Measurements from ENCODE around the gene GCK.

GCK gene

DNA sequence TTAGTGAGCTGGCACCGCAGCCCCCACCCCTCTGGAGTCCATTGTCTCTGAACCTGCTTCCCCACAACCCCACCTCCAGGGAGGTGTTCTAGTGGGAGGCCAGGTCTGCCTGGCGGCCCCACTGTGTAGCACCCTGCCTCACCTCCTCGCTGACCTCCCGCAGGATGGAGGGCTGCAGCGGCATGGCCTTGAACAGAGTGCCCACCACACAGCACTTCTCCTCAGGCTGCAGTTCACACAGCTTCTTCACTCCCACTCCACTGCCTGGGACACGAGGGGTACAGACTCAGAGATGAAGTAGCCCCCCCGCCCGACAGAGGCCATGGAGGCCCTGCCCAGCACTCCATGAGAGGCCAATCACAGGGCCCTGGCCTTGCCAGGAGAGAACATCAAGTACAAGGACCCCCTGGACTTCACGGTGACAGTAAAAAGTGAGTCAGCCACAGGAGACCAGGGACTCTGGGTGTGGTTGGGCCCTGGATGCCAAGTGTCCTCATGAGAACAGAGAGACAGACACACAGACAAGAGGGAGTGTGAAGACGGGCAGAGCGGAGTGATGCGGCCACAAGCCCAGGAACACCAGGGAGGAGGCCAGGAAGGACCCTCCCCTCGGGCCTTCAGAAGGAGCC, 71.3 kb downstream of the GCK start:
- DNase-seq (ENCODE audit: low read depth, low spot score) = no peak

DNA sequence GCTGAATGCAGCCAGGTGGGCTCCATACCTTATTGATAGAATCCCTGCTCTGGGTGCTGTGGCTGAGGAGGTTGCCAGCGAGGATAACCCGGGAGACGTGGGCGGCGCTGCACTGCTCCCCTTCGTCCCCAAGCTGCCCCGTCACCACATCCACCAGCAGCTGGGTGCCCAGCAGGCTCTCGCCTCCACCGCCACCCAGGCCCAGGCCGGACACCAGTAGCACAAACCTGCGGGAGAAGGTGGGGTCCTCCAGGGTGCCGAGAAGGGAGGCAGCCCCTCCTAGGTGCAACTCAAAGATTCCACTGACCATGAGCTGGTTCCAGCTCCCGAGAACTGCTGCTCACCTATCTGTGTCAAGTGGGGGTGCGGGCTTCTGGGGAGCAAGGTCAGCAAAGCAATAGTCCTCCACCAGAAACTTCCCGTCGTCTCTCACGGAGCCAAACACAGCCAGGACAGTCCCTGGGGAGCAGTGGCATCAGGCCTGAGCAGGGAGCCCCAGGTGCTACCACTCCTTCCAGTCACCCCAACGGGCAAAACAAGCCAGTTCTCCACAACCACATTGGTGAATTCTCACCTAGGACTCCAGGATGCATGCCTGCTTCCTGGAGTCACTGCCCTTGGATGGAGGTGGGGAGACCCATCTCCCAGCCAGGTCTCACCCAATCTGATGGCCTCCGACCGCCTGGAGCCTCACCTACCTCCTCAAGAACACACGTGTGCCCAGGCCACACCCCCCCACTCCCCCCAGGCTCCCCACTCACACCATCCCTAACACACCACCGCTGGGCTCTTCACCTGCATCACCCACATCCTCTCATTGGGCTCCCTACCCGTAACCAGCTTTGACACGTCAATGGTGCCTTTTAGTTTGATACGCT, 72.2 kb downstream of the GCK start:
- no peak for DNase-seq (ENCODE audit: low read depth, low spot score)

DNA sequence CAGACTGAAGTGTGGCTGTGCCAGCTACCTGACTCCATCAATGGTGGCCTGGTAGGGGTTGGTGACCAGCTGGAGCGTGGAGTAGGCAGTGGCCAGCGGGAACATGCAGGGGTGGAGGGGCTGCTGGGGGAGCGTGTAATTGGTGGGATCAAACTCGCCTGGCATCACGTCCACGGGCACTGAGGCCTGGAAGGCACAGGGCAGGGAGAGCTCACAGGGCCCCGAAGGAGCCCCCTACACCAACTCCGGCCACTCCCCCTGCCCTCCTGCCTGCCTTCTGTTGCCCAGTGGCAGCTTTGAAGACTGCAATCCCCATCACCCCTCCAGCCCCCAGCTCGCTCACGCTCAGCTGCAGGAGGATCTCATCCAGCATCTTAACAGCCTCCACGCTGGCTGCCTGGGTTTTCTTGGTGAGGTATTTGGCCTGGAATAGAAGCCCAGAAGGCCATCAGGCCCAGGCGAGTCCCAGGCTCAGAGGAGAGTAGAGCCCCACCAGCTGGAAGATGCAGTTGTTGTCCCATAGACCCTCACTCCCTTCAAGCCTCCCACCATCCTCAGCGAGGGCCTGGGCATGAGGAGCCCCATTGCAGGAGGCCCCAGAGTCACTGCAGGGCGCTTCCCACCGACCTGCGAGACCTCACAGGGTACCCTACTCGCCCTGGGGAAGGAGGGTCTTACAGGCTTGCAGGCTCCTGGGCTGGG, 73.0 kb downstream of the GCK start:
- no peak for DNase-seq (ENCODE audit: low read depth, low spot score)

DNA sequence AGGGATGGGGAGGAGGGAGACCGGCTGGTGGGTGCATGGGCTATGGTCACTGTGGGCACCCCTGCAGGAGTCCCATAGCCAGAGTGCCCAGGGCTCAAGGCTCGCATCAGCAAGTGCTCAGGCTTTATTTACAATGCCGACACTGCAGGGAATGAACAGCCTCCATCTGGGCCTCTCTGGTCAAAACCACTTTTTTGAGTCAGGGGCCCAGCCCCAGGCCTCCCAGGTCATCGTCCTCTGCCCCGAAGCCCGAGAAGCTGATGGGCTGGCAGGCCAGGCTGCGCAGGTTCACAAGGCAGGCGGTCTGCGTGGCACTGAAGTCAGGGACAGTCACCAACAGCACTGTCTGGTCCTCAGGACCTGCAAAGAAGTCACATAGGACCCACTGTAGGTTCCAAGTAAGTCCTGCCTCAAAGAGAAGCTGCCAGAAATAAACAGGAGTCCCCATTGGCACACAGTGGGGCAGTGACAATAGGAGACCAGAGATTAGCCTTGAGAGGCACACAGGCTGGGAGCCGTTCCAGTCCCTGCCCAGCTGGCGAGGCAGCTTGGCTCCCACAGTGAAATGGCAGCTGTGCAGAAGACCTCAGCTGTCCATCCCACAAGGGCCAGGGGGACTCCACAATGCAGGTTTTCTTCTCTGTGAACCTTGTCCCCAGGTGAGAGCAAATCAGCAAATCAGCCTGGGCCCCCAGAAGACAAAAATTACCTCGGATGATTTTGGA, 74.5 kb downstream of the GCK start:
- DNase-seq (ENCODE audit: low read depth, low spot score) = no peak

DNA sequence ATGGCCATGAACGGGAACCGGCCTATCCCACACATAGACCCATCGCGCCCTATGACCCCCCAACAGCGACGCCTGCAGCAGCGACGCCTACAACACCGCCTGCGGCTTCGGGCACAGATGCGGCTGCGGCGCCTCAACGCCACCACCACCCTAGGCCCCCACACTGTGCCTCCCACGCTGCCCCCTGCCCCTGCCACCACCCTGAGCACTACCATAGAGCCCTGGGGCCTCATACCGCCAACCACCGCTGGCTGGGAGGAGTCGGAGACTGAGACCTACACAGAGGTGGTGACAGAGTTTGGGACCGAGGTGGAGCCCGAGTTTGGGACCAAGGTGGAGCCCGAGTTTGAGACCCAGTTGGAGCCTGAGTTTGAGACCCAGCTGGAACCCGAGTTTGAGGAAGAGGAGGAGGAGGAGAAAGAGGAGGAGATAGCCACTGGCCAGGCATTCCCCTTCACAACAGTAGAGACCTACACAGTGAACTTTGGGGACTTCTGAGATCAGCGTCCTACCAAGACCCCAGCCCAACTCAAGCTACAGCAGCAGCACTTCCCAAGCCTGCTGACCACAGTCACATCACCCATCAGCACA, 75.4 kb downstream of the GCK start:
- DNase-seq (ENCODE audit: low read depth, low spot score) = no peak

DNA sequence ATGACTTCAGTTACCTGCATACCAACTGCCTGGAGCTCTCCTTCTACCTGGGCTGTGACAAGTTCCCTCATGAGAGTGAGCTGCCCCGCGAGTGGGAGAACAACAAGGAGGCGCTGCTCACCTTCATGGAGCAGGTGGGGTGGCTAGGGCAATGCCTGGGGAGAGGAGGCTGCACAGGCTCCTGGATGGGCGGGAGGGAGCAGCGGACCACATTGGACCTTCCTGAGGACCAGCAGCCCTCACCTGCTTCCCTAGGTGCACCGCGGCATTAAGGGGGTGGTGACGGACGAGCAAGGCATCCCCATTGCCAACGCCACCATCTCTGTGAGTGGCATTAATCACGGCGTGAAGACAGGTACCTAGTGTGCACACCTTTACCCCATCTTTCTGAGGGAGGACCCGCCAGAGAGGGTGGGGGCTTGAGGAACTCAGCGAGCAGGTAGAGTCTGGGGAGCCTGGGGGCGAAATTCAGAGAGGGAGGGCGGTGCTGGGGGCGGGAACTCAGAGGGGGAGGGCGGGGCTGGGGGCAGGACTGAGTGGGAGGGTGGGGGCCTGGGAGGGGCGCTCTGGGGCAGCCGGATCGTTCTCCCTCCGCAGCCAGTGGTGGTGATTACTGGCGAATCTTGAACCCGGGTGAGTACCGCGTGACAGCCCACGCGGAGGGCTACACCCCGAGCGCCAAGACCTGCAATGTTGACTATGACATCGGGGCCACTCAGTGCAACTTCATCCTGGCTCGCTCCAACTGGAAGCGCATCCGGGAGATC, 76.1 kb downstream of the GCK start:
- no peak for DNase-seq (ENCODE audit: low read depth, low spot score)

DNA sequence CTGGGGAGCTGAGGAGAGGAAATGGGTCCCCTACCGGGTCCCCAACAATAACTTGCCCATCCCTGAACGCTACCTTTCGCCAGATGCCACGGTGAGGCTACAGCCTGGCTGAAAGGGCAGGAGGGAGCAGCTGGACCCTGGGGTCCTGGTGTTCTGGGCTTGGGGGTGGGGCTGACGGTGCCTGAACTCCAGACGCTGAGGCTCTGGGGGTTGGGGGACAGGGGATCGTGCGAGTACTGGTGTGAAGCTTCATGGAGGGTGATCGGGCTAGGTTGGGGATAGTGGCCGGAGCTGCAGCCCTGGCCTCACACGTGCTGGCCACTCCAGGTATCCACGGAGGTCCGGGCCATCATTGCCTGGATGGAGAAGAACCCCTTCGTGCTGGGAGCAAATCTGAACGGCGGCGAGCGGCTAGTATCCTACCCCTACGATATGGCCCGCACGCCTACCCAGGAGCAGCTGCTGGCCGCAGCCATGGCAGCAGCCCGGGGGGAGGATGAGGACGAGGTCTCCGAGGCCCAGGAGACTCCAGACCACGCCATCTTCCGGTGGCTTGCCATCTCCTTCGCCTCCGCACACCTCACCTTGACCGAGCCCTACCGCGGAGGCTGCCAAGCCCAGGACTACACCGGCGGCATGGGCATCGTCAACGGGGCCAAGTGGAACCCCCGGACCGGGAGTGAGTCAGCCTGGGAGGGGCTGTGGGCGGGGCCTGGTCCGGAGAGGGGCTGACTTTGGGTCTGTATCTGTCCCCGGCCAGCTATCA, 76.8 kb downstream of the GCK start:
- no peak for DNase-seq (ENCODE audit: low read depth, low spot score)

DNA sequence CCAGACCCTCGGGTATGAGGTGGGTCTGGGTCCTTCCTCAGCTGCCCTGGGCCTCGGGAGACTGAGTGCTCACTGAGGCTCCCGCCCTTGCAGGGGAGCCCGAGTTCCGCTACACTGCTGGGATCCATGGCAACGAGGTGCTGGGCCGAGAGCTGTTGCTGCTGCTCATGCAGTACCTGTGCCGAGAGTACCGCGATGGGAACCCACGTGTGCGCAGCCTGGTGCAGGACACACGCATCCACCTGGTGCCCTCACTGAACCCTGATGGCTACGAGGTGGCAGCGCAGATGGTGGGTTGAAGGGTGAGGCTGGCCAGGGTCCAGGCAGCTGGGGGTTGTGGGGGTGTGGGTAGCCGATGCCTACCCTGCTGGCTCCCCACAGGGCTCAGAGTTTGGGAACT, 77.5 kb downstream of the GCK start:
- no peak for DNase-seq (ENCODE audit: low read depth, low spot score)

DNA sequence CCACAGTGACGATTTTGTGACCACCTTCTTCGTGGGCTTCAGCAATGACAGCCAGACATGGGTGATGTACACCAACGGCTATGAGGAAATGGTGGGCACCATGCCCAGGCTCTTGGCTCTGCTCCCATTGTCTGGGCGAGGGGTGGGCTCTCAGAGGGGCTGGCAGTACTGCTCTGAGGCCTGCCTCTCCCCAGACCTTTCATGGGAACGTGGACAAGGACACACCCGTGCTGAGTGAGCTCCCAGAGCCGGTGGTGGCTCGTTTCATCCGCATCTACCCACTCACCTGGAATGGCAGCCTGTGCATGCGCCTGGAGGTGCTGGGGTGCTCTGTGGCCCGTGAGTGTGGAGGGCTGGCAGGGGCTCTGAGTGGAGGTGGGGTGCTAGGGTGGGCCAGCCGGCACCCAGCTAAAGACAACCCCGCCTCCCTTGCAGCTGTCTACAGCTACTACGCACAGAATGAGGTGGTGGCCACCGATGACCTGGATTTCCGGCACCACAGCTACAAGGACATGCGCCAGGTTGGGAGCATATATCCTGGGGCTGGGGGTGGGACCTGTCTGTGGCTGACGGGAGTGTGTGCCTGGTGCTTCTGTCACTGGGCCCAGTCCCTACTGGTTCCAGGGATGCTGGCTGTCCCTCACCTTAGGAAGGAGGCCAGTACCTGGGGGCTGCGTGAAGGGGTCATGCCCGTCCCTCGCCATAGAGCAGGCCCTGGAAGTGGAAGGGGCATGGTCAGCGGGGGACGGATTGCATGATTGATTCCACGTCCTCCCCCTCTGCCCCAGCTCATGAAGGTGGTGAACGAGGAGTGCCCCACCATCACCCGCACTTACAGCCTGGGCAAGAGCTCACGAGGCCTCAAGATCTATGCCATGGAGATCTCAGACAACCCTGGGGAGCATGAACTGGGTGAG, 78.3 kb downstream of the GCK start:
- no peak for DNase-seq (ENCODE audit: low read depth, low spot score)

DNA sequence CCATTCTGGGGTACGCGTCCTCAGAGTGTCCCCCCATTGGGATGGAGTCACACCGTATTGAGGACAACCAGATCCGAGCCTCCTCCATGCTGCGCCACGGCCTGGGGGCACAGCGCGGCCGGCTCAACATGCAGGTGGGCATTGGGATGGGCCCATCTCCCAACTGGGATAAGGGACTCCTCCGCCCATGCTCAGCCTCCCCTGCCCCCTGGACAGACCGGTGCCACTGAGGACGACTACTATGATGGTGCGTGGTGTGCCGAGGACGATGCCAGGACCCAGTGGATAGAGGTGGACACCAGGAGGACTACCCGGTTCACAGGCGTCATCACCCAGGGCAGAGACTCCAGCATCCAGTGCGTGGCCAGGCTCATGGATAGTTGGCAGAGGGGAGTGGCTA, 79.2 kb downstream of the GCK start:
- no peak for DNase-seq (ENCODE audit: low read depth, low spot score)

DNA sequence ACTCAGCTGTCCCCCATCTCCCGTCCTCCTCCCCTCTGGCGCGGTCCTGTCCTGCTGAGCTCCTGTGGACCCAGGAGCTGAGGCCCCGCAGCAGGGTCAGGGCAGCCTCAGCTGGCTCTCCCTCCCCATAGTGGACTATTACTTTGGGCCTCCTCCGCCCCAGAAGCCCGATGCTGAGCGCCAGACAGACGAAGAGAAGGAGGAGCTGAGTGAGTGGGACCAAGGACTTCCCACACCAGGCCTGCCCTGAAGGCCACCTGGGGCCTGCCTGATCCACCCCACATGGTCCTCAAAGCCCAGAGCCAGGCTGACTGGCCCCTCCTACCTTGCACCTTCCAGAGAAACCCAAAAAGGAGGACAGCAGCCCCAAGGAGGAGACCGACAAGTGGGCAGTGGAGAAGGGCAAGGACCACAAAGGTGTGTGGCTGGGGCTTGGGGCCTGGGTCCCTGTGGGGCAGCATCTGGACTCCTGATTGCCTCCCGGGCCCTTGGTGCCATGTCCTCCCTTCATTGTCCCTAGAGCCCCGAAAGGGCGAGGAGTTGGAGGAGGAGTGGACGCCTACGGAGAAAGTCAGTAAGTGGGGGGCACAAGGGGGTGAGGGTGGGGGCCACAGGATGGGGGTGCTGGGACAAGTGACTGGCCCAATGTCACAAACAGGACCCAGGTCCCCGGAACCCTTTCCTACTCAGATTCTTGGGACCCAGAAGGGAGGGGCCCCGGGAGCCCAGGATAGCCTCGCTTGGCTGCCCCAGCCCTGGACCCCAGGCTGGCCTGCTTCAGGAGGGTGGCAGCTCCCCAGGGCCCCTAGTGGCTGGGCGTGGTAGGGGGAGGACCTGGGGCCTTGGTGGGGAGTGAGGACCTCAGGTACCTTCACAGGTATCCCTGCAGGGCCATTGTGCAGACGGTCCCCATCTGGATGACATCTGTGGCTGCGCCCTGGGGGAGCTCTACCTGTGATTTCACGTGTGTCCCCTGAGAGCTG, 80.2 kb downstream of the GCK start:
- no peak for DNase-seq (ENCODE audit: low read depth, low spot score)

DNA sequence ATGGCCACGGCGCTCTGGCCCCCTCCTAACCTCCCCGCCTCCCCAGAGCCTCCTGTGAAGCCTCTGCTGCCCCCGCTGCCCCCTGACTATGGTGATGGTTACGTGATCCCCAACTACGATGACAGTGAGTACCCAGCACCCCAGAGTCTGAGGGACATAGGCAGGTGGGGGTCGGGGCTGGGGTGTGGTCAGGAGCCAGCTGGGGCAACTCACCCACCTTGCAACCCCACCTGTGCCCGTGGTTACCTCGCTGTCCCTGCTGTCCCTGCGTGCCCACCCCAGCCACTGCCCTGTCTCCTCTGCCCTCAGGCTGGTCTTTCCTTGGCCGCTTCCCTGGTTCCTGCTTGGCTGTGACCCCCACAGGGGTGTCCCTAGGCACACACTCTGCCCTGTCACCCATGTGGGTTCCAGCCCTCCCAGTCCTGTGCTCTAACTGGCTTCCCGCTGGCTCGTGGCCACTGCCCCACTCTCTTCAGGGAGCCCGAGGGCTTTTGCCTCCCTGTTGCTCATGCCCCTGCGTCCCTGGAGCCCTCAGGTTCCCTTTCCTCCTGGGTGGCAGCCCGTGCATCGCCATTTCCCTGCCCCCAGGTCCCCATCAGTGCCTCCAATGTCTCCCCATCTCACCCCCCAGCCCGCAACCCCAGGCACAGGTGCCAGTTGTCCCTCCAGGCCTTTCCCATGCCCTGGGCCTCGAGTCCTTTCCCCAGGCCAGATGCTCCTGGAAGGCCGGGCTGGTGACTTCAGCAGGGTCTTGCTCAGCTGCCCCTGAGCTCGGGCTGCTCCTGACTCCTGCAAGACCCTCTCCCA, 81.1 kb downstream of the GCK start:
- no peak for DNase-seq (ENCODE audit: low read depth, low spot score)

DNA sequence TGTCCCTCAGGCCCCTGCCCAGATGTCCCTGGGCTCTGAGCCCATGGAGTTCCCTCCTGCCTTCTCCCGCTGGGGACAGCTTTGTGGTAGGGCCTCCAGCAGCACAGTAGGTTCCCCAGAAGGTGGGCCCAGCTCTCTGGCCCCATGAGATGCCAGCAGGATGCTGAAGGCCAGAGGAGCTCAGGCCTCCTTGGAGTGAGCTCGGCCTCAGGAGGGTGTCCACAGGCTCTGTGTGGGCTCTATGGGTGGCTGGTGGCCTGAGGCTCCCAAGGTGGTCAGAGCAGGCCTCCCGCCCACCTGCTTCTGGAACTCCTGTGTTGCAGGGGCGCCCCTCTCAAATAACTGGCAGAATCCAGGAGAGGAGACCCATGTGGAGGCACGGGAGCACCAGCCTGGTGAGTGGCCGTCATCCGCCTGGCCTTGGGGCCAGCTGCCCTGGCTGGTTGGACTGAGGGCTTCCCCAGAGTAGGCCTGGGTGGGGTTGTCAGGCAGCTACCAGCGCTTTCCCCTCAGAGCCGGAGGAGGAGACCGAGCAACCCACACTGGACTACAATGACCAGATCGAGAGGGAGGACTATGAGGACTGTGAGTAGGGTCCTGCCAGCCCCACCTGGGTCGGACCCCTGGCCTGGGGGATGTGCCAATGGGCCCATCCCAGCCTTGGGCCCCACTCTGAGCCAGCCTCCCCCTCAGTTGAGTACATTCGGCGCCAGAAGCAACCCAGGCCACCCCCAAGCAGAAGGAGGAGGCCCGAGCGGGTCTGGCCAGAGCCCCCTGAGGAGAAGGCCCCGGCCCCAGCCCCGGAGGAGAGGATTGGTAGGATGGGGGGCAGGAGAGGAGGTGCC, 81.9 kb downstream of the GCK start:
- no peak for DNase-seq (ENCODE audit: low read depth, low spot score)

DNA sequence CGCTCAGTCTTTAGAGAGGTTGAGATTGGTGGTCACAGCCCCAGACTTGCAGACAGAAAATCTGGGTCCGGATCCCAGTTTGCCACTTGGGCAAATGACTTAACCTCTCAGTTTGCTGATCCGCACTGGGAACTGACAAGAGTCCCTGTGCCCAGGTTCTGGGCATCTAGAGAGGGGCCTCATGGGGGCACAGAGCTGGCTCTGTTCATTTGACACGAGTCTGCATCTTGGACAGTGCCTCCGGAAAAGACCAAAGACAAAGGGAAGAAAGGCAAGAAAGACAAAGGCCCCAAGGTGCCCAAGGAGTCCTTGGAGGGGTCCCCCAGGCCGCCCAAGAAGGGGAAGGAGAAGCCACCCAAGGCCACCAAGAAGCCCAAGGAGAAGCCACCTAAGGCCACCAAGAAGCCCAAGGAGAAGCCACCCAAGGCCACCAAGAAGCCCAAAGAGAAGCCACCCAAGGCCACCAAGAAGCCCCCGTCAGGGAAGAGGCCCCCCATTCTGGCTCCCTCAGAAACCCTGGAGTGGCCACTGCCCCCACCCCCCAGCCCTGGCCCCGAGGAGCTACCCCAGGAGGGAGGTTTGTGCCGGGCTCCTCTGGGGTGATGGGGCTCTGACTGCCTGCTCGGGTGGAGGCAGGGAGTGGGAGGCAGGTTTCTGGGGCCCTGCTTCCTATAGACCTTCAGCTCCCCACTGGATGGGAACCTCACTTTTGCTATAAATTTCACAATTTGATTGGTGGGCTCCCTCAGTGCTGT, 82.8 kb downstream of the GCK start:
- DNase-seq (ENCODE audit: low read depth, low spot score) = no peak

DNA sequence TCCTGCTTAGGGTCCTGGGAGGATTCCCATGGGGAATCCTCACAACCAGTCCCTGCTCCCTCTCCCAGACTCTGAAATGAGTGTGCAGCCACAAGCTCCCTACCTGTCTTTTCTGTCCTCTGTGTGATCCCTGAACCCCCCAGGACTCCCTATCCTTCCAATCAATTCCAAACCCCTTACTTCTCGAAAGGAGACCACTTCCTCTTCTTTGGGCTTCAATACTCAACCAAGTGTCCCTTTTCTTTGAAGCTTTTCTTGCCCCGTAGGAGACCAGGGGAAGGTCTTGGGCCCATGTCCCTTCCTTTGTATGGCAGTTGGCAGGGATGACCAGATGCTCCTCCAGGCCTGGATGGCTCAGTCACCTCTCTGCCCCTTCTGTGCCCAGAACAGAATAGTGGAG, 83.4 kb downstream of the GCK start:
- DNase-seq (ENCODE audit: low read depth, low spot score) = no peak

Measured in activated CD4-positive, CD25-positive, alpha-beta regulatory T cell treated with anti-CD3 and anti-CD28 coated beads, Interleukin-2, amount 50 U/mL, for 16 hours (primary cell).